NB4 (cell line): ENCODE measurements around the gene LIPM.

Experiments
- CTCF ChIP-seq: IDR thresholded peaks from one replicate; pipeline ENCODE4 v1.5.1; 2012; ENCODE audit warnings: low read depth, low read length
- POLR2A ChIP-seq: IDR thresholded peaks from 2 replicates; pipeline ENCODE4 v1.6.1; 2011; ENCODE audit warnings: mild to moderate bottlenecking; ENCODE audit not compliant: insufficient read length; ENCODE audit errors: extremely low read depth

GRCh38 chr10:88840104-88840503 is 37.6 kb downstream of the LIPM start:
- TF ChIP-seq CTCF, result no peak
- TF ChIP-seq POLR2A, result no peak
